Activated T-helper 17 cell treated with anti-CD3 and anti-CD28 coated beads, Interleukin-2, amount 50 U/mL, for 72 hours (primary cell): Measurements from ENCODE around the gene DNAH8. TPM values are rescaled to one million over a fixed set of nuclear protein-coding genes. Genes with fewer than 3 reads are reported as not detected.

Source experiments
- ATAC-seq: fragments of 150-1000 bp; cut with Tn5 transposase; replicated peaks from 2 replicates; pipeline ENCODE4 v1.10.0; 2021; ENCODE audit warnings: mild to moderate bottlenecking, moderate library complexity
- H3K27ac Mint-ChIP-seq: one replicate; pipeline ENCODE4 v1.8.0; 2022; ENCODE audit warnings: mixed read lengths
- H3K27me3 Mint-ChIP-seq: one replicate; pipeline ENCODE4 v1.8.0; 2022; ENCODE audit warnings: mixed read lengths
- H3K36me3 Mint-ChIP-seq: one replicate; pipeline ENCODE4 v1.8.0; 2022; ENCODE audit warnings: low read depth, mild to moderate bottlenecking, mixed read lengths
- H3K4me1 Mint-ChIP-seq: one replicate; pipeline ENCODE4 v1.8.0; 2022; ENCODE audit warnings: mixed read lengths
- H3K4me3 Mint-ChIP-seq: one replicate; pipeline ENCODE4 v1.8.0; 2022; ENCODE audit warnings: mild to moderate bottlenecking, mixed read lengths
- H3K9me3 Mint-ChIP-seq: one replicate; pipeline ENCODE4 v1.8.0; 2022; ENCODE audit warnings: mixed read lengths
- total RNA-seq, 2 donors: library from RNA; stranded (reverse); gene quantifications; one replicate each; pipeline ENCODE4 v1.2.3, GENCODE V29; 2022

The DNAH8 gene
- total RNA-seq, 2 donors from 2014 or later: 0.03 to 0.09 TPM

- peak; percentile 90 for ATAC-seq
- no peaks in the 10 kb centered on the region for H3K9me3 Mint-ChIP-seq
- peaks cover 15% of the 10 kb centered on the region for H3K27me3 Mint-ChIP-seq
- no peak overlapping the region for H3K27ac Mint-ChIP-seq
- no peak overlapping the region for H3K4me3 Mint-ChIP-seq
- H3K36me3 Mint-ChIP-seq: no peaks in the 10 kb centered on the region
- H3K4me1 Mint-ChIP-seq: no peaks in the 10 kb centered on the region
Observed at GRCh38 chr6:38973178-38974057, 258.3 kb downstream of the DNAH8 start.

GRCh38 chr6:38974389-38975151 lies 259.5 kb downstream of the DNAH8 start:
- ATAC-seq: no peak
- Mint-ChIP-seq H3K4me1 (no peaks in the 10 kb centered on the region), H3K27me3 (peaks cover 22% of the 10 kb centered on the region), H3K4me3 (no peak overlapping the region), H3K9me3 (no peaks in the 10 kb centered on the region), H3K36me3 (no peaks in the 10 kb centered on the region), H3K27ac (no peak overlapping the region)

GRCh38 chr6:38975621-38976049 lies 260.5 kb downstream of the DNAH8 start:
- Mint-ChIP-seq H3K4me3 (no peak overlapping the region), H3K27me3 (peaks cover 22% of the 10 kb centered on the region)

GRCh38 chr6:38976051-38976450 lies 260.9 kb downstream of the DNAH8 start:
- no peaks in the 10 kb centered on the region for H3K4me1 Mint-ChIP-seq
- no peak overlapping the region for H3K27ac Mint-ChIP-seq
- no peaks in the 10 kb centered on the region for H3K36me3 Mint-ChIP-seq
- H3K9me3 Mint-ChIP-seq: no peaks in the 10 kb centered on the region
- peaks cover 22% of the 10 kb centered on the region for H3K27me3 Mint-ChIP-seq
- no peak overlapping the region for H3K4me3 Mint-ChIP-seq
- ATAC-seq: no peak

More at GRCh38 chr6:38975621-38976049, 260.5 kb downstream of the DNAH8 start:
- no peaks in the 10 kb centered on the region for H3K36me3 Mint-ChIP-seq
- no peaks in the 10 kb centered on the region for H3K4me1 Mint-ChIP-seq
- no peak for ATAC-seq
- no peak overlapping the region for H3K27ac Mint-ChIP-seq
- H3K9me3 Mint-ChIP-seq: no peaks in the 10 kb centered on the region

- no peaks in the 10 kb centered on the region for H3K4me1 Mint-ChIP-seq
- no peak for ATAC-seq
Observed at GRCh38 chr6:38976801-38977500, 261.8 kb downstream of the DNAH8 start.

GRCh38 chr6:38978139-38978704 lies 263.1 kb downstream of the DNAH8 start:
- no peaks in the 10 kb centered on the region for H3K36me3 Mint-ChIP-seq
- no peaks in the 10 kb centered on the region for H3K9me3 Mint-ChIP-seq
- no peak for ATAC-seq
- H3K4me3 Mint-ChIP-seq: no peak overlapping the region
- no peaks in the 10 kb centered on the region for H3K4me1 Mint-ChIP-seq
- H3K27me3 Mint-ChIP-seq: peaks cover 25% of the 10 kb centered on the region
- H3K27ac Mint-ChIP-seq: no peak overlapping the region

More at GRCh38 chr6:38976801-38977500, 261.8 kb downstream of the DNAH8 start:
- H3K4me3 Mint-ChIP-seq: no peak overlapping the region
- peaks cover 22% of the 10 kb centered on the region for H3K27me3 Mint-ChIP-seq
- no peaks in the 10 kb centered on the region for H3K9me3 Mint-ChIP-seq
- no peak overlapping the region for H3K27ac Mint-ChIP-seq
- no peaks in the 10 kb centered on the region for H3K36me3 Mint-ChIP-seq

GRCh38 chr6:38982470-38982869 lies 267.4 kb downstream of the DNAH8 start:
- no peak for ATAC-seq
- Mint-ChIP-seq H3K27me3 (peaks cover 16% of the 10 kb centered on the region), H3K4me1 (no peaks in the 10 kb centered on the region), H3K9me3 (no peaks in the 10 kb centered on the region), H3K4me3 (no peak overlapping the region), H3K27ac (no peak overlapping the region), H3K36me3 (no peaks in the 10 kb centered on the region)

GRCh38 chr6:38984723-38985122 lies 269.6 kb downstream of the DNAH8 start:
- Mint-ChIP-seq H3K9me3 (no peaks in the 10 kb centered on the region), H3K27me3 (peaks cover 7% of the 10 kb centered on the region), H3K4me1 (no peaks in the 10 kb centered on the region), H3K27ac (no peak overlapping the region), H3K36me3 (no peaks in the 10 kb centered on the region), H3K4me3 (no peak overlapping the region)
- ATAC-seq: no peak

- Mint-ChIP-seq H3K27me3 (peaks cover 7% of the 10 kb centered on the region), H3K4me1 (no peaks in the 10 kb centered on the region), H3K27ac (no peak overlapping the region), H3K36me3 (no peaks in the 10 kb centered on the region), H3K4me3 (no peak overlapping the region), H3K9me3 (no peaks in the 10 kb centered on the region)
- peak; percentile 39 for ATAC-seq
Observed at GRCh38 chr6:38985839-38986238, 270.7 kb downstream of the DNAH8 start.

- Mint-ChIP-seq H3K27ac (no peak overlapping the region), H3K4me1 (peaks cover 4% of the 10 kb centered on the region), H3K27me3 (peaks cover 14% of the 10 kb centered on the region), H3K36me3 (no peaks in the 10 kb centered on the region), H3K4me3 (no peak overlapping the region), H3K9me3 (no peaks in the 10 kb centered on the region)
- no peak for ATAC-seq
Observed at GRCh38 chr6:38987503-38987902, 272.4 kb downstream of the DNAH8 start.

- Mint-ChIP-seq H3K27ac (no peak overlapping the region), H3K9me3 (no peaks in the 10 kb centered on the region), H3K4me1 (peaks cover 4% of the 10 kb centered on the region), H3K4me3 (no peak overlapping the region), H3K36me3 (no peaks in the 10 kb centered on the region), H3K27me3 (peaks cover 10% of the 10 kb centered on the region)
- no peak for ATAC-seq
Observed at GRCh38 chr6:38988736-38989449, 273.8 kb downstream of the DNAH8 start.

GRCh38 chr6:38990475-38990874 lies 275.4 kb downstream of the DNAH8 start:
- Mint-ChIP-seq H3K27ac (no peak overlapping the region), H3K4me3 (no peak overlapping the region), H3K27me3 (peaks cover 11% of the 10 kb centered on the region), H3K4me1 (peaks cover 4% of the 10 kb centered on the region), H3K9me3 (no peaks in the 10 kb centered on the region), H3K36me3 (no peaks in the 10 kb centered on the region)
- ATAC-seq: no peak

GRCh38 chr6:38996676-38997075 lies 281.6 kb downstream of the DNAH8 start:
- no peaks in the 10 kb centered on the region for H3K36me3 Mint-ChIP-seq
- H3K27me3 Mint-ChIP-seq: peaks cover 35% of the 10 kb centered on the region
- H3K27ac Mint-ChIP-seq: no peak overlapping the region
- peaks cover 1% of the 10 kb centered on the region for H3K4me1 Mint-ChIP-seq
- no peak for ATAC-seq
- no peak overlapping the region for H3K4me3 Mint-ChIP-seq
- no peaks in the 10 kb centered on the region for H3K9me3 Mint-ChIP-seq
